DND-41 (cell line): ENCODE measurements around the gene RNASE8.
"Not testable (repeated sequence)": the region's sequence is repeated elsewhere in the genome, so short reads cannot be mapped to it uniquely, and the experiment has no call there.

Source experiments
- ATAC-seq: fragments of 200-7000 bp; cut with Tn5 transposase; 3 replicates; pipeline ENCODE4 v1.9.1; 2021; ENCODE audit warnings: low read depth; ENCODE audit not compliant: insufficient read depth
- DNase-seq: peaks from one replicate; pipeline ENCODE4 v3.0.0-alpha.2; 2020
- H2AFZ ChIP-seq: 2 replicates; pipeline ENCODE4 v1.6.0; 2012; ENCODE audit warnings: low read depth, low read length
- H3K27ac ChIP-seq: 2 replicates; pipeline ENCODE4 v1.5.1; 2012; ENCODE audit warnings: low read length, inconsistent platforms
- H3K27me3 ChIP-seq: fragments of 200-600 bp; sonication (generic); 2 replicates; pipeline ENCODE4 v1.6.0; 2012; ENCODE audit warnings: low read length, mild to moderate bottlenecking, inconsistent platforms; ENCODE audit not compliant: insufficient read depth, poor library complexity
- H3K36me3 ChIP-seq: 2 replicates; pipeline ENCODE4 v1.5.1; 2012; ENCODE audit warnings: low read length, inconsistent platforms; ENCODE audit not compliant: insufficient read depth
- H3K4me1 ChIP-seq: 2 replicates; pipeline ENCODE4 v1.5.1; 2012; ENCODE audit warnings: mild to moderate bottlenecking, low read length; ENCODE audit not compliant: insufficient read depth
- H3K4me2 ChIP-seq: 2 replicates; pipeline ENCODE4 v1.6.0; 2012; ENCODE audit warnings: mild to moderate bottlenecking, moderate library complexity, low read length, inconsistent platforms; ENCODE audit not compliant: insufficient read depth
- H3K4me3 ChIP-seq, 2 experiments: fragments of 200-600 bp in 1 of 2; shearing (Covaris generic) in 1 of 2; 2 replicates each; pipeline ENCODE4 v1.5.1; 2012 to 2016; ENCODE audit warnings: inconsistent platforms in 2 of 2, low read length in 2 of 2, mild to moderate bottlenecking in 2 of 2, low read depth in 1 of 2, moderate library complexity in 1 of 2
- H3K79me2 ChIP-seq: 2 replicates; pipeline ENCODE4 v1.6.0; 2012; ENCODE audit warnings: low read length, inconsistent platforms; ENCODE audit not compliant: insufficient read depth
- H3K9ac ChIP-seq: 2 replicates; pipeline ENCODE4 v1.6.0; 2012; ENCODE audit warnings: low read depth, mild to moderate bottlenecking, inconsistent platforms, low read length, moderate library complexity
- H3K9me3 ChIP-seq: 2 replicates; pipeline ENCODE4 v1.5.1; 2012; ENCODE audit warnings: low read length, moderate library complexity, mild to moderate bottlenecking, inconsistent platforms; ENCODE audit not compliant: insufficient read depth, severe bottlenecking
- H4K20me1 ChIP-seq: 2 replicates; pipeline ENCODE4 v1.6.0; 2012; ENCODE audit warnings: low read length; ENCODE audit not compliant: insufficient read depth
- CTCF ChIP-seq: IDR thresholded peaks from 2 replicates; pipeline ENCODE4 v1.5.1; 2012; ENCODE audit warnings: borderline replicate concordance, low read length, moderate library complexity, mild to moderate bottlenecking; ENCODE audit not compliant: poor library complexity, severe bottlenecking; ENCODE audit errors: extremely low read depth
- EZH2 ChIP-seq: IDR thresholded peaks from 3 replicates; pipeline ENCODE4 v1.6.1; 2012; ENCODE audit warnings: borderline replicate concordance, low read depth, mild to moderate bottlenecking, moderate library complexity, low read length, inconsistent platforms; ENCODE audit not compliant: severe bottlenecking

The RNASE8 gene

GRCh38 chr14:21057803-21058675, at the start of gene RNASE8:
TSS of gene RNASE8 (plus strand) at chr14:21057822. CDS start at chr14:21057893, 71 bp downstream.
- Histone ChIP-seq H2AFZ (no peak within 1 kb of the TSS), H3K27me3 (peaks cover 27% of the 10 kb centered on the region), H3K9ac (no peak within 1 kb of the TSS), H3K9me3 (no peaks in the 10 kb centered on the region), H3K36me3 (no peaks in the 10 kb centered on the region), H3K79me2 (no peaks in the 10 kb centered on the region), H3K4me3 (no peak within 1 kb of the TSS), H3K4me1 (no peaks in the 10 kb centered on the region), H3K27ac (no peak within 1 kb of the TSS), H3K4me2 (no peak within 1 kb of the TSS), H4K20me1 (no peaks in the 10 kb centered on the region)
- DNase-seq (no peak), ATAC-seq (no peak)
- TF ChIP-seq EZH2, result no peak
- TF ChIP-seq CTCF, result peak; percentile 22

- not testable (repeated sequence) for H3K9me3 ChIP-seq, H3K4me2 ChIP-seq, DNase-seq, H2AFZ ChIP-seq, H3K27me3 ChIP-seq, H3K79me2 ChIP-seq, ATAC-seq, H3K4me3 ChIP-seq, H3K9ac ChIP-seq, H4K20me1 ChIP-seq, H3K36me3 ChIP-seq, H3K27ac ChIP-seq, H3K4me1 ChIP-seq
These were observed 47.9 kb upstream of the RNASE8 start for GRCh38 chr14:21009721-21010120.

- TF ChIP-seq EZH2 (no peak), CTCF (no peak)
- Histone ChIP-seq H3K36me3 (no peaks in the 10 kb centered on the region), H3K4me2 (no peak overlapping the region), H3K27me3 (peaks cover 7% of the 10 kb centered on the region), H3K9me3 (no peaks in the 10 kb centered on the region), H3K79me2 (no peaks in the 10 kb centered on the region), H4K20me1 (no peaks in the 10 kb centered on the region), H2AFZ (no peak overlapping the region), H3K4me1 (no peaks in the 10 kb centered on the region), H3K4me3 (no peak overlapping the region), H3K9ac (no peak overlapping the region), H3K27ac (no peak overlapping the region)
- ATAC-seq, result no peak
- DNase-seq, result no peak
These were observed 46.5 kb upstream of the RNASE8 start for GRCh38 chr14:21011136-21011535.

GRCh38 chr14:21014761-21015190, 42.8 kb upstream of the RNASE8 start:
- Histone ChIP-seq H3K9me3 (no peaks in the 10 kb centered on the region), H2AFZ (no peak overlapping the region; the same call in 1 of the 2 replicates), H3K4me2 (no peak overlapping the region), H4K20me1 (no peaks in the 10 kb centered on the region), H3K9ac (no peak overlapping the region), H3K4me1 (no peaks in the 10 kb centered on the region), H3K4me3 (no peak overlapping the region), H3K27me3 (peaks cover 7% of the 10 kb centered on the region), H3K27ac (no peak overlapping the region), H3K36me3 (no peaks in the 10 kb centered on the region), H3K79me2 (no peaks in the 10 kb centered on the region)
- peak; percentile 81 for DNase-seq
- TF ChIP-seq EZH2, result no peak
- peak; percentile 91 for TF ChIP-seq CTCF
- peak; percentile 93 for ATAC-seq
